ENCODE measurements around the gene CACNG4.

The CACNG4 gene

GRCh38 chr17:66963909-66964771 lies at the start of gene CACNG4:
Gene CACNG4, plus strand, starts transcription at chr17:66964707. Its CDS starts 205 bp downstream, at chr17:66964912.
- no peak for DNase-seq (ENCODE audit: low spot score)

GRCh38 chr17:66915204-66915611 lies 49.3 kb upstream of the CACNG4 start:
- peak; percentile 21 for DNase-seq (ENCODE audit: low spot score)

GRCh38 chr17:66915792-66916191 lies 48.7 kb upstream of the CACNG4 start:
- no peak for DNase-seq (ENCODE audit: low spot score)

- DNase-seq (ENCODE audit: low spot score), result no peak
These were observed 47.6 kb upstream of the CACNG4 start for GRCh38 chr17:66916946-66917345.

GRCh38 chr17:66918896-66919295 lies 45.6 kb upstream of the CACNG4 start:
- no peak for DNase-seq (ENCODE audit: low spot score)

- no peak for DNase-seq (ENCODE audit: low spot score)
These were observed 44.1 kb upstream of the CACNG4 start for GRCh38 chr17:66920435-66920834.

- DNase-seq (ENCODE audit: low spot score), result no peak
These were observed 43.6 kb upstream of the CACNG4 start for GRCh38 chr17:66920950-66921349.

- no peak for DNase-seq (ENCODE audit: low spot score)
These were observed 40.6 kb upstream of the CACNG4 start for GRCh38 chr17:66923886-66924285.

GRCh38 chr17:66925811-66926500 lies 38.6 kb upstream of the CACNG4 start:
- no peak for DNase-seq (ENCODE audit: low spot score)

- DNase-seq (ENCODE audit: low spot score), result no peak
These were observed 35.6 kb upstream of the CACNG4 start for GRCh38 chr17:66928949-66929348.

GRCh38 chr17:66929591-66929990 lies 34.9 kb upstream of the CACNG4 start:
- no peak for DNase-seq (ENCODE audit: low spot score)

- no peak for DNase-seq (ENCODE audit: low spot score)
These were observed 33.6 kb upstream of the CACNG4 start for GRCh38 chr17:66930933-66931332.

- DNase-seq (ENCODE audit: low spot score), result no peak
These were observed 32.2 kb upstream of the CACNG4 start for GRCh38 chr17:66932311-66932710.

GRCh38 chr17:66934040-66934439 lies 30.5 kb upstream of the CACNG4 start:
- DNase-seq (ENCODE audit: low spot score), result no peak

GRCh38 chr17:66935717-66936116 lies 28.8 kb upstream of the CACNG4 start:
- DNase-seq (ENCODE audit: low spot score), result no peak

GRCh38 chr17:66938656-66939055 lies 25.9 kb upstream of the CACNG4 start:
- DNase-seq (ENCODE audit: low spot score), result no peak

- DNase-seq (ENCODE audit: low spot score), result no peak
These were observed 24.9 kb upstream of the CACNG4 start for GRCh38 chr17:66939461-66940114.

GRCh38 chr17:66941249-66941648 lies 23.3 kb upstream of the CACNG4 start:
- DNase-seq (ENCODE audit: low spot score), result no peak

GRCh38 chr17:66941773-66942450 lies 22.6 kb upstream of the CACNG4 start:
- no peak for DNase-seq (ENCODE audit: low spot score)

- no peak for DNase-seq (ENCODE audit: low spot score)
These were observed 21.8 kb upstream of the CACNG4 start for GRCh38 chr17:66942451-66943264.

- DNase-seq (ENCODE audit: low spot score), result no peak
These were observed 21.0 kb upstream of the CACNG4 start for GRCh38 chr17:66943484-66943883.

Data from hepatic stellate cell (primary cell).